IPS-18c (cell line): Measurements from ENCODE around the gene BEAN1.
"Not testable (repeated sequence)": the region's sequence is repeated elsewhere in the genome, so short reads cannot be mapped to it uniquely, and the experiment has no call there.

ENCODE experiments used
- H3K4me3 ChIP-seq: 2 replicates; pipeline ENCODE4 v1.7.0; 2013; ENCODE audit warnings: low read depth, mild to moderate bottlenecking, low read length, moderate library complexity; ENCODE audit not compliant: insufficient read depth
- H3K9me3 ChIP-seq: one replicate; pipeline ENCODE4 v1.6.1; 2013; ENCODE audit warnings: mild to moderate bottlenecking, low read length, moderate library complexity; ENCODE audit not compliant: control insufficient read depth, insufficient read depth

The BEAN1 gene

DNA sequence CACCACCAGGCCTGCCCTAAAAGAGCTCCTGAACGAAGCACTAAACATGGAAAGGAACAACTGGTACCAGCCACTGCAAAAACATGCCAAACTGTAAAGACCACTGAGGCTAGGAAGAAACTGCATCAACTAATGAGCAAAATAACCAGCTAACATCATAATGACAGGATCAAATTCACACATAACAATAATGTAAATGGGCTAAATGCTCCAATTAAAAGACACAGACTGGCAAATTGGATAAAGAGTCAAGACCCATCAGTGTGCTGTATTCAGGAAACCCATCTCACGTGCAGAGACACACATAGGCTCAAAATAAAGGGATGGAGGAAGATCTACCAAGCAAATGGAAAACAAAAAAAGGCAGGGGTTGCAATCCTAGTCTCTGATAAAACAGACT is 70.8 kb downstream of the BEAN1 start:
- H3K4me3 ChIP-seq, H3K9me3 ChIP-seq: not testable (repeated sequence)

DNA sequence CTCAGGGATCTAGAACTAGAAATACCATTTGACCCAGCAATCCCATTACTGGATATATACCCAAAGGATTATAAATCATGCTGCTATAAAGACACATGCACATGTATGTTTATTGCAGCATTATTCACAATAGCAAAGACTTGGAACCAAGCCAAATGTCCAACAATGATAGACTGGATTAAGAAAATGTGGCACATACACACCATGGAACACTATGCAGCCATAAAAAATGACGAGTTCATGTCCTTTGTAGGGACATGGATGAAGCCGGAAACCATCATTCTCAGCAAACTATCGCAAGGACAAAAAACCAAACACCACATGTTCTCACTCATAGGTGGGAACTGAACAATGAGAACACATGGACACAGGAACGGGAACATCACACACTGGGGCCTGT is 74.5 kb downstream of the BEAN1 start:
- H3K9me3 ChIP-seq, H3K4me3 ChIP-seq: not testable (repeated sequence)

DNA sequence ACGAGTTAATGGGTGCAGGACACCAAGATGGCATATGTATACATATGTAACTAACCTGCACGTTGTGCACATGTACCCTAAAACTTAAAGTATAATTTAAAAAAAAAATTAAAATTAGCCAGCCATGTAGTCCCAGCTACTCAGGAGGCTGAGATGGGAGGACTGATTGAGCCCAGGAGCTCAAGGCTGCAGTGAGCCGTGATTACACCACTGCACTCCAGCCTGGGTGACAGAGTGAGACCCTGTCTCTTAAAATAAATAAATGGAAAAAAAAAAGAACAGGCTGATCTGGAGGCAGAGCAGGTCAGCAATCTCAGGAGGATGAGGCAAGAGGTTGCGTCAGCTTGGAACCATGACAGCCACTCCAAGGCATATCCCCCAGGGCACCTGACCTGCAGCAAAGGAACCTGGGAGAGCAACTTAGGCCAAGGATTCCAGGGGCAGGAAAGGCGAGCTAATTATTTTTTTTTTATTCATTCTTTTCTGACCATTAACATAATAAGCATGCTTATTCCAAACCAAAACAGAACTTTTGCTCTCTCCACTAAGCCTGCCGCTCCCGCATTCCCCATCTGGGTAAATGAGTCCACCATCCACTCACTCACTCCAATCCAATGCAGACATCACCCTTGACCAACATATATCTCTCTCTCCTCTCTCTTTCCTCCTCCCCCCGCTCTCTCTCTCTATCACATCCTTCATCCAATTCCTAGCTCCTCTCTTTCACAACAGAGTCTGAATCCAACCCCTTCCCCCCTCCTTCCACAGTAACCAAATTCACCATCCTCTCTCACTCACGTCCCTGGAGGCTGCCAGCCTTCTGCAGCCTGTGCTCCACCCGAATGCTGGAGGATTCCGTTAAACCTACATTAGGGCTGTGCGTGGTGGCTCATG is 75.2 kb downstream of the BEAN1 start:
- Histone ChIP-seq H3K9me3 (no peaks in the 10 kb centered on the region), H3K4me3 (no peak overlapping the region)

DNA sequence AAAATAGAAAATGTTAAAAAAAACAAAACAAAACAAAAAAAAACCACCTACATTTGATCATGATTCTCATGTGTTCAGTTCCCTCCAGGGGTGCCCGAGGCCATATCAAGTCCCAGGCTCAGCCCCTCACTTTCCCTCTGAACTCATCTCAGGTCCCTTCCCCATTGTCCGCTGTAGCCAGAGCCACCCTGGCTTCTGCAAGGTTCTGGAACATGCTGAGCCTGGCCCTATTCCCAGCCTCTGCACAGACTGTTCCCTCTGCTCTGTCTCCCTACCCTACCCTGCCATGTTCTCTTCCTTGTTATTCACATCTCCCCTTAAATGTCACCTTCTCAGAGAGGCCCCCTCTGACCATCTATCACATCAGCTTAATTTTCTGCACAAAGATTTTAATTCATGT is 75.9 kb downstream of the BEAN1 start:
- no peak overlapping the region for H3K4me3 ChIP-seq

DNA sequence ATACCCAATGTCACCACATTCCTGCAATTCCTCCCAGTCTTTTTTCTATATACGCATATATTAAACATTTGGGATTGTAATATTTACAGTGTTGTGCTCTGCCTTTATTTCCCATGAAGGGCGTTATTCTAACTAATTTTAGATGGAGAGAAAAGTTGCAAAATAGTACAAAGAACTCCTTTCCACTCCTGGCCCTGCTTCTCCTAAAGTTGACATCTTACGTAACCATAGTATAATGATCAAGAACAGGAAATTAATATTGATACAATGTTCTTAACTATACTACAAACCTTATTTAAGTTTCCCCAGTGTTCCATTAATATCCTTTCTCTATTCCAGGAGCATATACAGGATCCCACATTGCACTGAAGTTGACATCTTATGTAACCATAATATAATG is 76.5 kb downstream of the BEAN1 start:
- Histone ChIP-seq H3K4me3 (no peak overlapping the region), H3K9me3 (no peaks in the 10 kb centered on the region)

More for the DNA sequence above, 75.9 kb downstream of the BEAN1 start:
- no peaks in the 10 kb centered on the region for H3K9me3 ChIP-seq

DNA sequence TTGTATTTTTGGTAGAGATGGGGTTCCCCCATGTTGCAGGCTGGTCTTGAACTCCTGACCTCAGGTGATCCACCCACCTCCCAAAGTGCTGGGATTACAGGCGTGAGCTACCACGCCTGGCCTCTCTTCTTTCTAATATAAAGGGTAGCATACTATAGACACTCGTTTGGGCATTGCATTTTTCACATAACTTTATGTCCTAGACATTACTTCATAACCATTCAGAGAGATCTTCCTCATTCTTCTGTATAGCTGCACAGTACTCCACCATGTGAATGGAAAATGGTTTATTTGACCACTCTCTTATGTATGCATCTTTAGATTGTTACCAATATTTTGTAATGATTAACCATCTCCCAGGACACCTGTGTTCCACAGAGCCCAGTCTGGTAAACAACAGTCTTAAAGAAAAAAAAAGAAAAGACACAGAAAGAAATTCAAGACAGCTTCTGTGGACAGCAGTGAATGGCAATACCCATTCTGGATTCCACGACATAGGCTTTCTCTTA is 80.7 kb downstream of the BEAN1 start:
- Histone ChIP-seq H3K4me3 (no peak overlapping the region), H3K9me3 (no peaks in the 10 kb centered on the region)

DNA sequence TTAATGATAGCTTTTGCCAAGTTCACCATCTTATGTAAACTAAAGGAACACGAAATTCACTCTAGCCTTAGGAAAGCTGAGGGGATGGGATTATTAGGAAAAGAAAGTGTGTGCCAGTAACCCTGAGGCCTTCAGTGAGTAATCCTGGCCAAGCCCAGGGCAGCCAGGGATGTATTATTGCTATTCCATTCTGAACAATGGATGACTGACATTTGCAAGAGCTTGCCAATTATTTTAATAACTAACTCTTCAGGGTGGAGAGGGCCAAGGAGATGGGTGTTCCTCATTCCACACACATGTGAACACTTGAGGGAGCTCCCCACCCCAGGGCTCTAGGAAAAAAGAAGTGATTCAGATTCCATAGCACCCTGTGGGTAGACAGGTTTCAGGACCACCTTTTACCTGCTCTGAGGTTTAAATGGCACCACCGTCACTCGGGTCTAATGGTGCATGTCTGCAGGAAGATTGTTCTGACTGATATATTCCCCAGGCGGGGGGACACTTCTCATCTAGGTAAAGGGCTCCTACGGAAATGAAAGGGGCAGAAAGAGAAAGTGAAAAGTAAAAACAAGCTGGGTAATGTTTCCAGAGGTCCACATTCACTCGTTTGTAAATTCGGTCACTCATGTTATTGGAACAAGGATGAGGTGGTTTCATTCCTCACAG is 81.3 kb downstream of the BEAN1 start:
- no peaks in the 10 kb centered on the region for H3K9me3 ChIP-seq
- no peak overlapping the region for H3K4me3 ChIP-seq

DNA sequence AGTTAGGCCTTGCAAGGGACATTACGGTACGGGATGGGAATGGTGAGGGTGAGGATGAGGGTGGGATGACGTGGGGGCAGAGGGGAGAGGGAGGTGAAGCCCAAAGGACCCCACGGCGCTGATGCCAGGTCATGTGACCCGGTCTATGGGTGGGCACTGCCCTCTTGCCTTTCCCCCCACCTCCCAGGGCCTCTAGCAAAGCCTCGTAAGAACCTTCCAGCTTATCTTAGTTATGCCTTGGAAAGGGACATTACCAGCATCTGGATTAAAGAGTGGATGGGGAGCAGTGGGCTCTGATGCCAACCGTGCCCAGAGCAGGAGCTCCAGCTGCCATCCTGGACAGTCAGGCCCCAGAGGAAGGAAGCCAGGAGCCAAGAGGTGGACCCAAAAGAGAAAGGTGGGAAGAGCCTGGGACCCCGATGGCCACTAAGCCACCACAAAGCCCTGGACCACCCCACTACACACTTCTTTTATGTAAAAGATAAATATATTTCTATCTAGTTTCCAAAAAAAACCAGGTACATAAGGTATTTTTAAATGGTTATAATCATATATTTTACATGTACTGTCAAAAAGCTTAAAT is 81.9 kb downstream of the BEAN1 start:
- no peak overlapping the region for H3K4me3 ChIP-seq
- no peaks in the 10 kb centered on the region for H3K9me3 ChIP-seq

DNA sequence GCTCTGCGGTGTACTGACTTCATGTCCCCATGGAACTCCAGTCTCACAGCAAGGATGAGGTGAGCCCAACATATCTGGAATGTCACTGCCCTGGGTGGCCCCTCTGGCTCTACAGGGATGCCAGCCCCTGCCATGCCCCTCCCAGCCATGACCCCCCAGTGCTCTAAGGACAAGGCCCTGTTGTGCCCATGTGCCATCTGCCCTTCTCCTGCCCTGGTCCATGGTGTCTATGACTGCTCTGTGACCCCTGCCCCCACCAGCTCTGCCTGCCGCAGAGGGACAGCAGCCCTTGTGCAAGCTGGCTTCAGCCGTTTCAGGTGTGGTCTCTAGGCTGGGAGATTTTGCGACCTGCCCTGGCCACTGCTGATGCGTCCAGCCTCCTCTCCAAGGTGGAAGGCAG is 82.5 kb downstream of the BEAN1 start:
- H3K4me3 ChIP-seq = no peak overlapping the region
- no peaks in the 10 kb centered on the region for H3K9me3 ChIP-seq

DNA sequence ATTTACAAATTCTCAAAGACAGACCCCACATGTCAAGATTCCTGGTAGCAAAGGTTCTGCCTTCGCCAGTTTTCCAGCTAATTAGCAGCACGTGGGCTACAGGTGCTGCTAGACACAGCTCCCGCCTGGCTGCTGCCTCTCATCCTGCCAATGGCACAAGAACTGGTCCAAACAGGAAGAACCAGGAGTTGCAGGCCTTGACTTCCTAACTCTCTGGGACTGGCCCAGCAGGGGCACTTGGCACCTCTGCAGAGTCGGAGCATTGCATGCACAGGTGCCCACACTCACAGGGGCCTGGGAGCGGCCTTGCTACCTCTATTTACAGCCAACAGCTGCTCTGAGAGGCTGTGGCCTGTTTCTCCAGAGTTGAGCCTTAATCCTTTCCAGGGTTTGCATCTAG is 83.2 kb downstream of the BEAN1 start:
- no peaks in the 10 kb centered on the region for H3K9me3 ChIP-seq
- no peak overlapping the region for H3K4me3 ChIP-seq

DNA sequence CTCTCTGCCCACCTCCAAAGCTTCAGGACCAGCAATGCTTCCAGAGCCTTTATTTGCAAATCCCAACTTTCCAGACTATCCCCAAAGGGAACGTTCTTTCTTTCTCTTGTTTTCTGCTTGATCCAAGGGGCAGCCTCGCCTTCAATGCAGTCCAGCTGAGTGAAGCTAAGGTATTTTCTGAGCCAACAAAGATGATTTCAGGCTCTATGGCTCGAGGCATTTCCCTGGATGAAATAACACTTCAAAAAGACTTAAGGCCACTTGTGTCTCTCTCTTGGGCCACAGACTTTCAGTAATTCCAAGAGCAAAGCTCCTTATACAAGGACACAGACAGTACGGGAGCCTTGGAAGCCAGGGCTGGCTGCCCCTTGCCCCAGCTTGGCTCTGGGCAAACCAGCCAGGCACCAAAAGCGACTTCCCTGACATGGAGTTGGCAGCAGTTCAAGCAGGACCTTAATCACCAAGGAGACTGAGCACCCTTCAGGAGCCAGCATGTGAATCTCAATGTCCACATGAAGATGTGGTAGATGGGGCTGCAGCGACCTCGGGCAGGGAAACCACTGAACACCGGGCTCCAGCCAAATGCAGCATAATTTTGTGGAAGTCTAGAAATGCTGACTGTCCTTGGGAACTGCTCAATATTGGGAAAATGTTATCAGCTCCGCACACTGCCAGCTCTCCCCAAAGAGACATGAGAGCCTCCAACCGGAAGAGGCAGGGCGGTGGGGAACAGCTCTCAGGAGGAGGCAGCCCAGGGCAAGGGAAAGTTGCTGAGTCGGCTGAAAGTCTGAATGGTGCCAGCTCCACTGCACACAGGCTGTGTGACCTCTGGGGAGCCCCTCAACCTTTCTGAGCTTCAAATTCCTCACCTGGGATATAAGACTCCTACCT is 83.9 kb downstream of the BEAN1 start:
- Histone ChIP-seq H3K9me3 (no peaks in the 10 kb centered on the region), H3K4me3 (no peak overlapping the region)

DNA sequence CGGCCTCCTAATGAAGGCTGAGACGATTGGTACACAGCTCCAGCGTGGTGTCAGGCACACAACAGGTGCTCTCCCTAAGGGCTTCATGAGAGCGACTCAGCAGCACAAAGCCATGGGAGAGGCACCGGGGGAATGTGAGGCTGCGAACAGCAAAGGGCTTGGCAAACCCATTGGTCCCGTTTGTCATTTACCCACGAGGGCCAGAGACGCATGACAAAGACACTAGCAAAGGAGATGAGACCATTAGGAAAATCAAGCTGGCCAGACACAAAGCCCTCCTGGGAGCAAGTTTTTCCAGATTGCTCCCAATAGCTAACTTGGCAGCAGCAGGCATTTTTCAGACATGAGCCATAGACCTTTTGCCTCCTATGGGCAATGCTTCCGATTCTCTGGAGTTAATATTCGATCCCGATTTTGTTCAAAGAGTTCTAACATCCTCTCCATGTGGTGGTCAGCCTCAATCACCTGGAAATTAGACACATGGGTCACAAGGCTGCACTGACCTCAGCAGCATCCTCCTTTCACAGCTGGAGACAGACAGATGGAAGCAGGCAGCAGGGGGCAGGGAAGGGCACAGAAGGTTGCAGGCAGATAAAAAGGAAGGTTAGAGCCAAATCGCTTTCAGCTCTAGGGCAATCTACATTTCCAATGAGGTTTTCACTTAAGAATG is 84.6 kb downstream of the BEAN1 start:
- H3K4me3 ChIP-seq = no peak overlapping the region
- H3K9me3 ChIP-seq = no peaks in the 10 kb centered on the region

DNA sequence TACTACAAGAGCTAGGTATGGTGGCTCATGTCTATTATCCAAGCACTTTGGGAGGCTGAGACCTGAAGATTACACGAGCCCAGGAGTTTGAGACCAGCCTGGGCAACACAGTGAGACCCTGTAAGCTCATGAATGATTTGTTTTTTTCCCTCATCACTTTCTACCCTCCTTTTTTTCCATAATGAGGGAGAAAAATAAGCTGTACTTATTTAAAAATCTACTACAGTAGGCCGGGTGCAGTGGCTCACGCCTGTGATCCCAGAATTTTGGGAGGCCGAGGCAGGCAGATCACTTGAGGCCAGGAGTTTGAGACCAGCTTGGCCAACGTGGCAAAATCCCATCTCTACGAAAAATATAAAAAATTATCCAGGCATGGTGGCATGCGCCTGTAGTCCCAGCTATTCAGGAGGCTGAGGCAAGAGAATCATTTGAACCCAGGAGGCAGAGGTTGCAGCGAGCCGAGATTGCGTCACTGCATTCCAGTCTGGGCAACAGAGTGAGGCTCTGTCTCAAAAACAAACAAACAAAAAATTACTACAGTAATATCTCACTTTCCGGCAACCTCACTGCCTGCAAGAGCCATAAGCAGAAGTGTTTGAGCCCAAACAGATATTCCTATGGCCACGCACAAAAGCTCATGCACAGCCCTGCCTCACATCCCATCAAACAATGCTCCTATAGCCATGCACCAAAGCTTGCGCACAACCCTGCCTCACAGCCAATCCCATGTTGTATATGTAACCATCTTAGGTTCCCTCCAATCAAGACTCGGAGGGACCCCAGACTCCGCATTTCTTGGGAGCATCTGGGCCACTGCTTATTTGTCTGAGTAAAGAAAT is 85.4 kb downstream of the BEAN1 start:
- no peak overlapping the region for H3K4me3 ChIP-seq

DNA sequence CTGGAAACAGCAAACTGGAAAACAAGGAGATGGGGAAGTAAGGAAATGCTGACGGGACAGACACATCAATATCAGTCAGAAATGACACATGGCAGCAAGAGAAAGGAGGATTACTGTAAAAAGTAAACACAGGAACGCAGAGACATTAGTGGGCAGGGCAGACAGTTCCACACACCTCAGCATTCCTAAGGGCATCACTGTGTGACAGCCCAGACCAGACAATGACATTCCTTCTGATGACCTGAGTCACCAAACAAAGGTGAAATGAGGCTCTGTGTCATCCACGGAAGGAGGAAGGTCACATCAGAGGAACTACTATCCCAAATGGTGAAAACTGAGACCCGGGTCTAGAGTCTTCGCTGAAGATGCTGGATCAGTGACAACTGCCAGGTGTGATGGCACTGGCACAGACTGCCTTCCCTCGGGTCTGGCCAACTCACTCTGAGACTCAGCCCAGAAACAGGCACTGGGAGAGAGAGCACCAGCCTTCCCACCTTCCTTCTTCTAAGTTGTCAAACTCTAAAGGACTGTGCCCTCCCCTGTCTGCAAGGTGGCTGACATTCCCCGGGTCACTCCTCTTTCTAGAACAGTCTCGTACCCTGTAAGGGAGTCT is 86.1 kb downstream of the BEAN1 start:
- H3K4me3 ChIP-seq = no peak overlapping the region
- H3K9me3 ChIP-seq = no peaks in the 10 kb centered on the region

More for the DNA sequence above, 85.4 kb downstream of the BEAN1 start:
- H3K9me3 ChIP-seq = no peaks in the 10 kb centered on the region

DNA sequence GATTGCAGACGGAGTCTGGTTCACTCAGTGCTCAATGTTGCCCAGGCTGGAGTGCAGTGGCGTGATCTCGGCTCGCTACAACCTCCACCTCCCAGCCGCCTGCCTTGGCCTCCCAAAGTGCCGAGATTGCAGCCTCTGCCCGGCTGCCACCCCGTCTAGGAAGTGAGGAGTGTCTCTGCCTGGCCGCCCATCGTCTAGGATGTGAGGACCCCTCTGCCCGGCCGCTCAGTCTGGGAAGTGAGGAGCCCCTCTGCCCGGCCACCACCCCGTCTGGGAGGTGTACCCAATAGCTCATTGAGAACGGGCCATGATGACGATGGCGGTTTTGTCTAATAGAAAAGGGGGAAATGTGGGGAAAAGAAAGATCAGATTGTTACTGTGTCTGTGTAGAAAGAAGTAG is 87.3 kb downstream of the BEAN1 start:
- not testable (repeated sequence) for H3K4me3 ChIP-seq, H3K9me3 ChIP-seq
